WTC11 (cell line): ENCODE measurements around the gene PRCC.

Experiments used
- CBFB ChIP-seq: sonication (generic); formaldehyde crosslinking; IDR thresholded peaks from 2 replicates; pipeline ENCODE4 v1.8.1; 2022; ENCODE audit warnings: mild to moderate bottlenecking, low read depth, missing genetic modification reagents
- TF ChIP-seq, protein P1 (sequence below): fragments of 200-600 bp; IDR thresholded peaks from 2 replicates; pipeline ENCODE4 v1.8.0; 2022; ENCODE audit warnings: antibody characterized with exemption

DNA sequence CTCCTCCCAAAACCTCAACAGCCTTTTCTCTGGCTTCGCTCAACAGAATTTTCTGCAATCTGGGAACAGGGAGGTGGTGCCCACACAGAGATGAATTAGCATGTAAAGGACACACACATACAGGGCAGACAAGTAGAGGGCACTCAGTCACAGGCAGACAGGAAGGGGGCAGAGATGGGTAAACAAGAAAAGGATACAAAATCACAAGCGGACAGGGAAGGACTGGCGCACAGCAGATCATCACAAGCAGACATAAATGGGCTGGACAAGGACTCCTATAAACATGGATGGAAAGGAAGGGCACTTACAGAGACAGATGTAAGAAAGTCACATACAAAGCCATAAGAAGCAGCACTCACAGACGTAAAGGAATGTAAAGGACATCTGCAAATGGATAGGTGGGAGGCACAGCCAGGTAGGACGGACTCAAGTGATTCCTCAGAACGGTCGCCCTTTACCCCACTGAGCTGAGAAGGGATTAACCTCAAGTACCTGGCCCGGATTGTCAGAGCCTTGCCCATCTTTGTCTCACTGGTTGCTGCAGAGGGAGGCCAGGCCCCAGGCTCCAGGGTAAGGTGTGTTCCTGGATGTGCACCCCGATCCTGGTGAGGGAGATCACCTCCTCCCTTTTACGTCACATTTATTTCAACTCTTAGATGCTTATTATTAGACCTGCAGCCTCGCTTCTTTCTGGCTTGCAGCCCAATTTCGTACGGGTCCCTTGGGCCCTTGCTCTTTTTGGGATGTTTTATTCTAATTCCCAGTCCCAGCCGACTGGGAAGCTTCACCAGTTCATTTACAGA is 836 bp upstream of the PRCC start:
- no peak for TF ChIP-seq CBFB (CRISPR knock-in tag)
- TF ChIP-seq, protein P1, sequence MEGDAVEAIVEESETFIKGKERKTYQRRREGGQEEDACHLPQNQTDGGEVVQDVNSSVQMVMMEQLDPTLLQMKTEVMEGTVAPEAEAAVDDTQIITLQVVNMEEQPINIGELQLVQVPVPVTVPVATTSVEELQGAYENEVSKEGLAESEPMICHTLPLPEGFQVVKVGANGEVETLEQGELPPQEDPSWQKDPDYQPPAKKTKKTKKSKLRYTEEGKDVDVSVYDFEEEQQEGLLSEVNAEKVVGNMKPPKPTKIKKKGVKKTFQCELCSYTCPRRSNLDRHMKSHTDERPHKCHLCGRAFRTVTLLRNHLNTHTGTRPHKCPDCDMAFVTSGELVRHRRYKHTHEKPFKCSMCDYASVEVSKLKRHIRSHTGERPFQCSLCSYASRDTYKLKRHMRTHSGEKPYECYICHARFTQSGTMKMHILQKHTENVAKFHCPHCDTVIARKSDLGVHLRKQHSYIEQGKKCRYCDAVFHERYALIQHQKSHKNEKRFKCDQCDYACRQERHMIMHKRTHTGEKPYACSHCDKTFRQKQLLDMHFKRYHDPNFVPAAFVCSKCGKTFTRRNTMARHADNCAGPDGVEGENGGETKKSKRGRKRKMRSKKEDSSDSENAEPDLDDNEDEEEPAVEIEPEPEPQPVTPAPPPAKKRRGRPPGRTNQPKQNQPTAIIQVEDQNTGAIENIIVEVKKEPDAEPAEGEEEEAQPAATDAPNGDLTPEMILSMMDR, result no peak
